Neural progenitor cell (in vitro differentiated cells): ENCODE data around the gene SLC6A7.

Experiments used
- EZH2 ChIP-seq: fragments of 200-600 bp; sonication (generic); IDR thresholded peaks from 2 replicates; pipeline ENCODE4 v1.6.1; 2017; ENCODE audit warnings: antibody characterized with exemption, mild to moderate bottlenecking, moderate library complexity
- EZH2phosphoT487 ChIP-seq: fragments of 200-600 bp; sonication (generic); IDR thresholded peaks from 2 replicates; pipeline ENCODE4 v1.6.1; 2017; ENCODE audit warnings: antibody characterized with exemption
- TF ChIP-seq, protein P1 (sequence below): fragments of 200-600 bp; sonication (generic); IDR thresholded peaks from 2 replicates; pipeline ENCODE4 v1.5.1; 2017; ENCODE audit warnings: antibody characterized with exemption, mild to moderate bottlenecking

DNA sequence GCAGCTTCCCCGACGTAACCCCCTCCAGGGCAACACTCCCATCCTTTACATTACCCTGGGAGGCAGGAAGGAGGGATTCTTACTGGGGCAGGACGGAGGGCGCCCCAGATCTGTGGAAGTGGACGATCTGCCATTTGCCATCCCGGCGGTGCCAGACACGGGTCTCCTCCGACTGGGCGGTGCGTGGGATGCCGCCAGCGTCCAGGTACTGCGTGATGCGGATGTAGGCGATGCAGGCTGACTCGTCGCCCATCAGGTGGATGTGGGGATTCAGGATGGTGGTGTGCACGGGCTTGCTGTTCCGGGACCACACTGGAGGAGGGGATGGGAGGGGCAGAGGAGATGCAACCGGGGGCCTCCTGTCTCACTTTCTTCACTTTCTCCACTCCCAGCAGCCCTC is 33.0 kb downstream of the SLC6A7 start:
- TF ChIP-seq, protein P1, sequence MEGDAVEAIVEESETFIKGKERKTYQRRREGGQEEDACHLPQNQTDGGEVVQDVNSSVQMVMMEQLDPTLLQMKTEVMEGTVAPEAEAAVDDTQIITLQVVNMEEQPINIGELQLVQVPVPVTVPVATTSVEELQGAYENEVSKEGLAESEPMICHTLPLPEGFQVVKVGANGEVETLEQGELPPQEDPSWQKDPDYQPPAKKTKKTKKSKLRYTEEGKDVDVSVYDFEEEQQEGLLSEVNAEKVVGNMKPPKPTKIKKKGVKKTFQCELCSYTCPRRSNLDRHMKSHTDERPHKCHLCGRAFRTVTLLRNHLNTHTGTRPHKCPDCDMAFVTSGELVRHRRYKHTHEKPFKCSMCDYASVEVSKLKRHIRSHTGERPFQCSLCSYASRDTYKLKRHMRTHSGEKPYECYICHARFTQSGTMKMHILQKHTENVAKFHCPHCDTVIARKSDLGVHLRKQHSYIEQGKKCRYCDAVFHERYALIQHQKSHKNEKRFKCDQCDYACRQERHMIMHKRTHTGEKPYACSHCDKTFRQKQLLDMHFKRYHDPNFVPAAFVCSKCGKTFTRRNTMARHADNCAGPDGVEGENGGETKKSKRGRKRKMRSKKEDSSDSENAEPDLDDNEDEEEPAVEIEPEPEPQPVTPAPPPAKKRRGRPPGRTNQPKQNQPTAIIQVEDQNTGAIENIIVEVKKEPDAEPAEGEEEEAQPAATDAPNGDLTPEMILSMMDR = no peak
- TF ChIP-seq EZH2 = no peak
- no peak for TF ChIP-seq EZH2phosphoT487
